Brain pericyte (primary cell): Measurements from ENCODE around the gene LGI1.
A peak's percentile ranks its signal among the peaks of the same experiment; 100 is the strongest.

Experiments
- DNase-seq: peaks from one replicate; pipeline ENCODE4 v3.0.0-alpha.2; 2012; ENCODE audit warnings: low read depth, low spot score

The LGI1 gene

GRCh38 chr10:93757801-93758507 is at the start of gene LGI1:
LGI1 (plus strand) TSS chr10:93757936; CDS start chr10:93758145, 209 bp downstream.
- DNase-seq = no peak

GRCh38 chr10:93710333-93710909 is 47.3 kb upstream of the LGI1 start:
- DNase-seq = no peak

- no peak for DNase-seq
Observed at GRCh38 chr10:93711891-93712290, 45.8 kb upstream of the LGI1 start.

- no peak for DNase-seq
Observed at GRCh38 chr10:93712593-93712992, 45.1 kb upstream of the LGI1 start.

GRCh38 chr10:93715345-93715744 is 42.4 kb upstream of the LGI1 start:
- no peak for DNase-seq

- no peak for DNase-seq
Observed at GRCh38 chr10:93716766-93717165, 41.0 kb upstream of the LGI1 start.

- no peak for DNase-seq
Observed at GRCh38 chr10:93718937-93719725, 38.6 kb upstream of the LGI1 start.

GRCh38 chr10:93719901-93720300 is 37.8 kb upstream of the LGI1 start:
- no peak for DNase-seq

- DNase-seq = no peak
Observed at GRCh38 chr10:93722550-93722949, 35.2 kb upstream of the LGI1 start.

GRCh38 chr10:93723153-93723552 is 34.6 kb upstream of the LGI1 start:
- DNase-seq = no peak

- no peak for DNase-seq
Observed at GRCh38 chr10:93726024-93726423, 31.7 kb upstream of the LGI1 start.

GRCh38 chr10:93741367-93741766 is 16.4 kb upstream of the LGI1 start:
- no peak for DNase-seq

GRCh38 chr10:93742633-93743349 is 14.9 kb upstream of the LGI1 start:
- DNase-seq = no peak

GRCh38 chr10:93745408-93746065 is 12.2 kb upstream of the LGI1 start:
- DNase-seq = no peak

- peak; percentile 70 for DNase-seq
Observed at GRCh38 chr10:93746844-93747284, 10.9 kb upstream of the LGI1 start.

GRCh38 chr10:93749218-93749799 is 8.4 kb upstream of the LGI1 start:
- DNase-seq = no peak

- no peak for DNase-seq
Observed at GRCh38 chr10:93751124-93751523, 6.6 kb upstream of the LGI1 start.

GRCh38 chr10:93751832-93752231 is 5.9 kb upstream of the LGI1 start:
- DNase-seq = no peak

- DNase-seq = no peak
Observed at GRCh38 chr10:93752761-93753160, 5.0 kb upstream of the LGI1 start.

- no peak for DNase-seq
Observed at GRCh38 chr10:93753621-93754250, 4.0 kb upstream of the LGI1 start.

- DNase-seq = no peak
Observed at GRCh38 chr10:93754761-93755160, 3.0 kb upstream of the LGI1 start.
